ENCODE data around the gene STUB1. TPM values are rescaled to one million over a fixed set of nuclear protein-coding genes. Genes with fewer than 3 reads are reported as not detected.

STUB1 gene
- total and polyA plus RNA-seq, 10 of the 15 experiments (the other 5 are each of a cell fraction or from before 2014, with no cell fraction given), result 4.2 to 136 (median 67.1) TPM

DNA sequence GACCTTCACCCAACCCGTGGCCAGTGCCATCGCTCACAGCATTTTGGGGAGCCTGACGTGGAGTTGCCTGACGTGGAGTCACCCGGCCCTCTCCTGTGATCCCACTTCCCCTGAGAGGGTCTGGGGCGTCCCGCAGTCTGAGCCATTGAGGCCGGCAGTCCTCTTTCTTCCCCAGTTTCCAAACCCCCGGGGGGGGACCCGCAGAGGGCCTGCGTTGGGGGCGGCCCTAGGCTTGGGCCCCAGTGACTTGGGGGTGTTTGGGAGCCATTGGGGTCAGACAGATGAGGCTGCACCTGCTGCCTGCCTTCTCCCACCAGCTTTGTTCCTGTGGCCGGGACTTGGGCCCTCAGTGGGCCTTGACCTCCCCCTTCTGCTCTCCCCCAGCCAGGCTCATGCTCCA, 10.5 kb upstream of the STUB1 start:
- ChIA-PET RAD21 (ENCODE audit: unreplicated experiment) (no interaction called here), CTCF (interaction anchor here (1.6 kb wide), 1 partner anchor 10 kb away, joined by 3 read pairs; no protein-coding TSS in a partner anchor), POLR2A (interaction anchor here (1.1 kb wide), 1 partner anchor 20 kb away, joined by 3 read pairs; no protein-coding TSS in a partner anchor), SMC1A (ENCODE audit: uncharacterized antibody, unreplicated experiment) (no interaction called here)
- in situ Hi-C loops (cut with MboI), result loop anchor here (10.0 kb wide), 1 partner anchor 275 kb away; the partner anchor contains the start of gene NME4
- WGBS (ENCODE audit: insufficient coverage, insufficient replicate concordance, low lambda C conversion rate, missing lambda C conversion rate), result 90% methylated on average over 11 of the region's 13 CpGs
- Histone ChIP-seq H3K4me3 (no peak overlapping the region), H4K20me1 (ENCODE audit: control insufficient read depth, insufficient read depth) (no peaks in the 10 kb centered on the region; the same call in 1 of the 2 replicates), H3K4me2 (ENCODE audit: control insufficient read depth, insufficient read depth) (no peak overlapping the region; the same call in 1 of the 2 replicates), H3K9me3 (replicated peaks; ENCODE audit: control insufficient read depth, insufficient read depth, low read length) (no peaks in the 10 kb centered on the region), H3K36me3 (ENCODE audit: control insufficient read depth in 2 of 2, insufficient read depth in 2 of 2, low read length in 1 of 2) (peaks cover 0 to 18% of the 10 kb centered on the region in 2 experiments; a peak in 3 of 4 replicates), H3K4me1 (ENCODE audit: control insufficient read depth, insufficient read depth, low read length) (peaks cover 2% of the 10 kb centered on the region; the same call in 1 of the 2 replicates), H3K27me3 (replicated peaks in 1 of 2; ENCODE audit: control insufficient read depth in 2 of 2, insufficient read depth in 2 of 2, low read length in 1 of 2) (no peaks in the 10 kb centered on the region), H3K9ac (ENCODE audit: control insufficient read depth, insufficient read depth, low read length) (peak overlapping the region; percentile 97; the same call in 1 of the 2 replicates), H3K27ac (ENCODE audit: control insufficient read depth, insufficient read depth) (no peak overlapping the region), H3K79me2 (ENCODE audit: control insufficient read depth, insufficient read depth, low read length) (peaks cover 16% of the 10 kb centered on the region), H2AFZ (ENCODE audit: control insufficient read depth, low read depth, low read length) (no peak overlapping the region)
- FAIRE-seq, result no peak
- intact Hi-C loops (cut with micrococcal nuclease; ENCODE audit: unreplicated experiment), result loop anchor here (10.0 kb wide), 1 partner anchor 275 kb away; the partner anchor contains the start of gene NME4
- BruUV-seq (replicated peaks), result no TSS peak
- no peak for ATAC-seq
- DNase-seq (ENCODE audit: low read depth, low spot score), result no peak
- no peak for TF ChIP-seq RBBP5 (conservative IDR thresholded peaks at IDR 0.05)
- TF ChIP-seq PML (IDR thresholded peaks at IDR 0.05; ENCODE audit: low read length), result no peak
- TF ChIP-seq POU2F2 (IDR thresholded peaks at IDR 0.05; ENCODE audit: borderline replicate concordance, low read depth, low read length), result no peak
- TF ChIP-seq, protein P1, sequence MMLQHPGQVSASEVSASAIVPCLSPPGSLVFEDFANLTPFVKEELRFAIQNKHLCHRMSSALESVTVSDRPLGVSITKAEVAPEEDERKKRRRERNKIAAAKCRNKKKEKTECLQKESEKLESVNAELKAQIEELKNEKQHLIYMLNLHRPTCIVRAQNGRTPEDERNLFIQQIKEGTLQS (IDR thresholded peaks at IDR 0.05; ENCODE audit: borderline replicate concordance, extremely low read depth, low read depth, low read length), result no peak
- no peak for TF ChIP-seq CHD4 (IDR thresholded peaks at IDR 0.05)
- no peak for TF ChIP-seq ZZZ3 (IDR thresholded peaks at IDR 0.05; ENCODE audit: control insufficient read depth, insufficient read length, low read depth)
- TF ChIP-seq PAX5 (IDR thresholded peaks at IDR 0.05; ENCODE audit: borderline replicate concordance, low read depth, low read length), result no peak
- TF ChIP-seq SP1 (IDR thresholded peaks at IDR 0.05; ENCODE audit: low read depth, low read length), result no peak
- no peak for TF ChIP-seq MEF2B (IDR thresholded peaks at IDR 0.05; ENCODE audit: partially characterized antibody, poor library complexity, severe bottlenecking)
- no peak for TF ChIP-seq TCF7 (IDR thresholded peaks at IDR 0.05; ENCODE audit: borderline replicate concordance)
- TF ChIP-seq YBX1 (IDR thresholded peaks at IDR 0.05), result no peak
